ENCODE data around the gene GPHN. TPM values are rescaled to one million over a fixed set of nuclear protein-coding genes. Genes with fewer than 3 reads are reported as not detected.

GPHN gene
- total and polyA plus RNA-seq, 2 of the 8 experiments (the other 6 are each of a cell fraction or from before 2014, with no cell fraction given): 6.0 to 16.0 TPM

GRCh38 chr14:67129768-67130167 is 621.8 kb downstream of the GPHN start (continued):
- TF ChIP-seq GABPA (IDR thresholded peaks at IDR 0.05; ENCODE audit: borderline replicate concordance, insufficient read depth, low read length) (no peak), ZNF274 (IDR thresholded peaks at IDR 0.05; ENCODE audit: borderline replicate concordance, extremely low read depth, low read length) (no peak), HDAC2 (IDR thresholded peaks at IDR 0.05; ENCODE audit: borderline replicate concordance in 1 of 2, low read depth in 2 of 2, low read length in 2 of 2) (no peak)
- TF ChIP-seq, protein P1, sequence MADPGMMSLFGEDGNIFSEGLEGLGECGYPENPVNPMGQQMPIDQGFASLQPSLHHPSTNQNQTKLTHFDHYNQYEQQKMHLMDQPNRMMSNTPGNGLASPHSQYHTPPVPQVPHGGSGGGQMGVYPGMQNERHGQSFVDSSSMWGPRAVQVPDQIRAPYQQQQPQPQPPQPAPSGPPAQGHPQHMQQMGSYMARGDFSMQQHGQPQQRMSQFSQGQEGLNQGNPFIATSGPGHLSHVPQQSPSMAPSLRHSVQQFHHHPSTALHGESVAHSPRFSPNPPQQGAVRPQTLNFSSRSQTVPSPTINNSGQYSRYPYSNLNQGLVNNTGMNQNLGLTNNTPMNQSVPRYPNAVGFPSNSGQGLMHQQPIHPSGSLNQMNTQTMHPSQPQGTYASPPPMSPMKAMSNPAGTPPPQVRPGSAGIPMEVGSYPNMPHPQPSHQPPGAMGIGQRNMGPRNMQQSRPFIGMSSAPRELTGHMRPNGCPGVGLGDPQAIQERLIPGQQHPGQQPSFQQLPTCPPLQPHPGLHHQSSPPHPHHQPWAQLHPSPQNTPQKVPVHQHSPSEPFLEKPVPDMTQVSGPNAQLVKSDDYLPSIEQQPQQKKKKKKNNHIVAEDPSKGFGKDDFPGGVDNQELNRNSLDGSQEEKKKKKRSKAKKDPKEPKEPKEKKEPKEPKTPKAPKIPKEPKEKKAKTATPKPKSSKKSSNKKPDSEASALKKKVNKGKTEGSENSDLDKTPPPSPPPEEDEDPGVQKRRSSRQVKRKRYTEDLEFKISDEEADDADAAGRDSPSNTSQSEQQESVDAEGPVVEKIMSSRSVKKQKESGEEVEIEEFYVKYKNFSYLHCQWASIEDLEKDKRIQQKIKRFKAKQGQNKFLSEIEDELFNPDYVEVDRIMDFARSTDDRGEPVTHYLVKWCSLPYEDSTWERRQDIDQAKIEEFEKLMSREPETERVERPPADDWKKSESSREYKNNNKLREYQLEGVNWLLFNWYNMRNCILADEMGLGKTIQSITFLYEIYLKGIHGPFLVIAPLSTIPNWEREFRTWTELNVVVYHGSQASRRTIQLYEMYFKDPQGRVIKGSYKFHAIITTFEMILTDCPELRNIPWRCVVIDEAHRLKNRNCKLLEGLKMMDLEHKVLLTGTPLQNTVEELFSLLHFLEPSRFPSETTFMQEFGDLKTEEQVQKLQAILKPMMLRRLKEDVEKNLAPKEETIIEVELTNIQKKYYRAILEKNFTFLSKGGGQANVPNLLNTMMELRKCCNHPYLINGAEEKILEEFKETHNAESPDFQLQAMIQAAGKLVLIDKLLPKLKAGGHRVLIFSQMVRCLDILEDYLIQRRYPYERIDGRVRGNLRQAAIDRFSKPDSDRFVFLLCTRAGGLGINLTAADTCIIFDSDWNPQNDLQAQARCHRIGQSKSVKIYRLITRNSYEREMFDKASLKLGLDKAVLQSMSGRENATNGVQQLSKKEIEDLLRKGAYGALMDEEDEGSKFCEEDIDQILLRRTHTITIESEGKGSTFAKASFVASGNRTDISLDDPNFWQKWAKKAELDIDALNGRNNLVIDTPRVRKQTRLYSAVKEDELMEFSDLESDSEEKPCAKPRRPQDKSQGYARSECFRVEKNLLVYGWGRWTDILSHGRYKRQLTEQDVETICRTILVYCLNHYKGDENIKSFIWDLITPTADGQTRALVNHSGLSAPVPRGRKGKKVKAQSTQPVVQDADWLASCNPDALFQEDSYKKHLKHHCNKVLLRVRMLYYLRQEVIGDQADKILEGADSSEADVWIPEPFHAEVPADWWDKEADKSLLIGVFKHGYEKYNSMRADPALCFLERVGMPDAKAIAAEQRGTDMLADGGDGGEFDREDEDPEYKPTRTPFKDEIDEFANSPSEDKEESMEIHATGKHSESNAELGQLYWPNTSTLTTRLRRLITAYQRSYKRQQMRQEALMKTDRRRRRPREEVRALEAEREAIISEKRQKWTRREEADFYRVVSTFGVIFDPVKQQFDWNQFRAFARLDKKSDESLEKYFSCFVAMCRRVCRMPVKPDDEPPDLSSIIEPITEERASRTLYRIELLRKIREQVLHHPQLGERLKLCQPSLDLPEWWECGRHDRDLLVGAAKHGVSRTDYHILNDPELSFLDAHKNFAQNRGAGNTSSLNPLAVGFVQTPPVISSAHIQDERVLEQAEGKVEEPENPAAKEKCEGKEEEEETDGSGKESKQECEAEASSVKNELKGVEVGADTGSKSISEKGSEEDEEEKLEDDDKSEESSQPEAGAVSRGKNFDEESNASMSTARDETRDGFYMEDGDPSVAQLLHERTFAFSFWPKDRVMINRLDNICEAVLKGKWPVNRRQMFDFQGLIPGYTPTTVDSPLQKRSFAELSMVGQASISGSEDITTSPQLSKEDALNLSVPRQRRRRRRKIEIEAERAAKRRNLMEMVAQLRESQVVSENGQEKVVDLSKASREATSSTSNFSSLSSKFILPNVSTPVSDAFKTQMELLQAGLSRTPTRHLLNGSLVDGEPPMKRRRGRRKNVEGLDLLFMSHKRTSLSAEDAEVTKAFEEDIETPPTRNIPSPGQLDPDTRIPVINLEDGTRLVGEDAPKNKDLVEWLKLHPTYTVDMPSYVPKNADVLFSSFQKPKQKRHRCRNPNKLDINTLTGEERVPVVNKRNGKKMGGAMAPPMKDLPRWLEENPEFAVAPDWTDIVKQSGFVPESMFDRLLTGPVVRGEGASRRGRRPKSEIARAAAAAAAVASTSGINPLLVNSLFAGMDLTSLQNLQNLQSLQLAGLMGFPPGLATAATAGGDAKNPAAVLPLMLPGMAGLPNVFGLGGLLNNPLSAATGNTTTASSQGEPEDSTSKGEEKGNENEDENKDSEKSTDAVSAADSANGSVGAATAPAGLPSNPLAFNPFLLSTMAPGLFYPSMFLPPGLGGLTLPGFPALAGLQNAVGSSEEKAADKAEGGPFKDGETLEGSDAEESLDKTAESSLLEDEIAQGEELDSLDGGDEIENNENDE (IDR thresholded peaks at IDR 0.05; ENCODE audit: insufficient replicate concordance, low read length): no peak

All from H1 (cell line).